ENCODE data around the gene ADIPOR2.

The ADIPOR2 gene

GRCh38 chr12:1801303-1801975 lies 110.6 kb downstream of the ADIPOR2 start:
- no peak for DNase-seq

GRCh38 chr12:1803736-1804135 lies 112.9 kb downstream of the ADIPOR2 start:
- no peak for DNase-seq

- no peak for DNase-seq
Measured at GRCh38 chr12:1804545-1805332, 113.9 kb downstream of the ADIPOR2 start.

- DNase-seq = no peak
Measured at GRCh38 chr12:1805441-1806081, 114.7 kb downstream of the ADIPOR2 start.

- DNase-seq = no peak
Measured at GRCh38 chr12:1806301-1807086, 115.6 kb downstream of the ADIPOR2 start.

GRCh38 chr12:1807087-1807860 lies 116.4 kb downstream of the ADIPOR2 start:
- no peak for DNase-seq

GRCh38 chr12:1808036-1808797 lies 117.3 kb downstream of the ADIPOR2 start:
- DNase-seq = no peak

- no peak for DNase-seq
Measured at GRCh38 chr12:1808798-1809480, 118.1 kb downstream of the ADIPOR2 start.

GRCh38 chr12:1809591-1810190 lies 118.8 kb downstream of the ADIPOR2 start:
- DNase-seq = no peak

GRCh38 chr12:1810201-1810930 lies 119.5 kb downstream of the ADIPOR2 start:
- no peak for DNase-seq

GRCh38 chr12:1810931-1811280 lies 120.0 kb downstream of the ADIPOR2 start:
- DNase-seq = no peak

- DNase-seq = no peak
Measured at GRCh38 chr12:1811281-1811947, 120.5 kb downstream of the ADIPOR2 start.

GRCh38 chr12:1811948-1812291 lies 121.0 kb downstream of the ADIPOR2 start:
- DNase-seq = no peak

GRCh38 chr12:1812650-1813302 lies 121.9 kb downstream of the ADIPOR2 start:
- DNase-seq = no peak

GRCh38 chr12:1814266-1814665 lies 123.4 kb downstream of the ADIPOR2 start:
- no peak for DNase-seq

- no peak for DNase-seq
Measured at GRCh38 chr12:1815108-1815507, 124.2 kb downstream of the ADIPOR2 start.

- no peak for DNase-seq
Measured at GRCh38 chr12:1815814-1816729, 125.2 kb downstream of the ADIPOR2 start.

Data from cortex of kidney (tissue), 1 donor.